Fibroblast of the aortic adventitia (primary cell): ENCODE results near the gene ZDHHC11. TPM values are rescaled to one million over a fixed set of nuclear protein-coding genes. Genes with fewer than 3 reads are reported as not detected.
"Not testable (repeated sequence)": the region's sequence is repeated elsewhere in the genome, so short reads cannot be mapped to it uniquely, and the experiment has no call there.

Experiments
- DNase-seq: peaks from one replicate; pipeline ENCODE4 v3.0.0-alpha.2; 2010; ENCODE audit warnings: low read depth
- H3K4me3 ChIP-seq: 2 replicates; pipeline ENCODE4 v1.5.1; 2011; ENCODE audit warnings: low read depth, mild to moderate bottlenecking, control low read depth, low read length, moderate library complexity
- total RNA-seq: library from RNA; depleted of rRNA; stranded (reverse); fragments of >200 nt; gene quantifications from 2 replicates; pipeline ENCODE4 v1.2.3, GENCODE V29; 2012; ENCODE audit warnings: low replicate concordance
- TF ChIP-seq, protein P1 (sequence below): IDR thresholded peaks from 2 replicates; pipeline ENCODE4 v1.5.1; 2011; ENCODE audit warnings: mild to moderate bottlenecking, low read length, control low read depth, inconsistent platforms; ENCODE audit not compliant: insufficient read depth

ZDHHC11 gene
- total RNA-seq, 1 donor, result 0.36 TPM

DNA sequence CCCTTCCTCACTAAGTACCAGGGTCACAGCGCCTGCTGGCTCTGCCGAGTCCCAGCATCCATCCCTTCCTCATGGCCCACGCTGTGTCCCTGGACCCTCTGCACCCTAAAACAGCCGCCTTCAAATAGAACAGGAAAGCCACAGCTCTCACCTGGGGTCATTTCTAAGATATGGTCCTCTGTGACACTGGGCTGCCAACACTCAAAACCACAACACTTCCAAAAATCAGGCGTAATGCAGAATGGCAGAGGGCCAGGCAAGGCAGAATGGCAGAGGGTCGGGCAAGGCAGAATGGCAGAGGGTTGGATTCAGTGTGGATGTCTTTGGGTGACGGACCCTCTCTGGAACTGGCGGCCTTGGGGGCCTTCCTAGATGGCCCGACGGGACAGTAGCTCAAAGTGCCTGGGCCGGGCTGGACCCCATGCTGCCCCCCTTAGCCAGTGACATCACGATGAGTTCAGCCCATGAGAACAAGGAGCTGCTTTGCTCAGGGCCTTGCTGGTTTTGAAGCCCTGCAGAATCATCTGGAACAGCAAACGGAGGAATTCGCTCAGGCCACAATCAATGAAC is 101.6 kb downstream of the ZDHHC11 start:
- H3K4me3 ChIP-seq, result no peak overlapping the region
- DNase-seq, result no peak
- TF ChIP-seq, protein P1, sequence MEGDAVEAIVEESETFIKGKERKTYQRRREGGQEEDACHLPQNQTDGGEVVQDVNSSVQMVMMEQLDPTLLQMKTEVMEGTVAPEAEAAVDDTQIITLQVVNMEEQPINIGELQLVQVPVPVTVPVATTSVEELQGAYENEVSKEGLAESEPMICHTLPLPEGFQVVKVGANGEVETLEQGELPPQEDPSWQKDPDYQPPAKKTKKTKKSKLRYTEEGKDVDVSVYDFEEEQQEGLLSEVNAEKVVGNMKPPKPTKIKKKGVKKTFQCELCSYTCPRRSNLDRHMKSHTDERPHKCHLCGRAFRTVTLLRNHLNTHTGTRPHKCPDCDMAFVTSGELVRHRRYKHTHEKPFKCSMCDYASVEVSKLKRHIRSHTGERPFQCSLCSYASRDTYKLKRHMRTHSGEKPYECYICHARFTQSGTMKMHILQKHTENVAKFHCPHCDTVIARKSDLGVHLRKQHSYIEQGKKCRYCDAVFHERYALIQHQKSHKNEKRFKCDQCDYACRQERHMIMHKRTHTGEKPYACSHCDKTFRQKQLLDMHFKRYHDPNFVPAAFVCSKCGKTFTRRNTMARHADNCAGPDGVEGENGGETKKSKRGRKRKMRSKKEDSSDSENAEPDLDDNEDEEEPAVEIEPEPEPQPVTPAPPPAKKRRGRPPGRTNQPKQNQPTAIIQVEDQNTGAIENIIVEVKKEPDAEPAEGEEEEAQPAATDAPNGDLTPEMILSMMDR, result no peak

DNA sequence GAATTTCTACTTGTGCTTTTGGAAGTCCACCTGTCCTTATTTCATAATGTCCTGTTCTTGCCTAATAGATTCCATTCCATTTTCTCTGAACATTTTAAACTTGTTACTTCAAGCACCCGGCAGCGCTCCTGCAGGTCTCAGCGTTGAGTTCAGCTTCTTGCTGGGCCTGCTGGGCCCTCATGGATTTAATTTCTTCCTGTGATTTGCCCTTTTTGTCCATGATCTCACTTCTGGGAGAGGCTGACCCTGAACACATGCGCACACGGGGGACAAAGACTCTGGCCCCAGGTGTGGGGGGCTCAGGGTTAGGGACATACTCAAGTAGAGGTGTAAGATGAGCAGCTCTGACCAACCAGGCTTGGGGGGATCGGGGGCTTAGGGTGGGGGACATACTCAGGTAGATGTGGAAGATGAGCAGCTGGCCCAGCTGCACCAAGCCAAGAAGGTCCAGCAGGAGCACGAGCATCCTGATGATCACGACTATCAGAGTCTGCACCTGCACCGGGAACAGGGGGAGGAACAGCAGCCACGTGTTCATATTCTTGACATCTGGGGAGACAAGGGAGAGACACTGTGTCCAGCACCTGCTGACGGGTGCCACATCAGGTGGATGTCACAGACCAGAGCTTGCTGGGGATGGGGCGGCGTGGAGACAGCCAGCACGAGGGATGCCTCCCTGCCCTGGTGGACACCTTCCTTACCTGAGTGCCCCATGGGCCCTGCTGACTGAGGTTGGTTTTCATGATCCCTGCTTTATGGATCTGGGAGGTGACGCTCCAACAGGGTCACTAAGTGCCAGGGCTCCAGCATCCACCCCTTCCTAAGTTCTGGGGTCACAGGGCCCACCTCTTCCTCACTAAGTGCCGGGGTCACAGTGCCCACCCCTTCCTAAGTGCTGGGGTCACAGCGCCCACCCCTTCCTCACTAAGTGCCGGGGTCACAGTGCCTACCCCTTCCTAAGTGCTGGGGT is 102.5 kb downstream of the ZDHHC11 start:
- not testable (repeated sequence) for H3K4me3 ChIP-seq, DNase-seq

DNA sequence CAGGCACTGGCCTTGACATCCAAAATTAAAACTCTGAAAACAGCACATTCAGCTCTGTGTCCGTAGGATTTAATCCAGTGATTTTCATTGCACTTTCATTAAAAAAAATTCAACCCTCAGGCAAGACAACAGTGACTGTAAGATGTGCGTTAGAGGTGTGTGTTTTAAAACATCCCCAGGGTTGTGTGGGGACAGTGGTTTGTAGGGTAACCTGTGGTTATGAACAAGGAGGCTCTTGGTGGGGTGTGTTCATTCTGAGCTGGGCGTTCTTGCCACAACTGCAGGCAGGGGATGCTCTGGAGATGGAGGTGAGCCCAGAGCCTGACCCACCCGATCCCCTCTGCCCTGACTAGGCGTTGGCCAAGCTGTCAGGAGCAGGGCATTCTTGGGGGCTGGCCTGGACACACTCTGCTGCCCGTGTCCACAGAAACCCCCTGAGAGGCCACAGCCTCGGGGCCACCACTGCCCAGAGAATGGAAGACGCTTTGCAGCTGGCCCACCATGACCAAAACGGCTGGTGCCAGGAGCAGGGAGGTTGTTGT is 103.4 kb downstream of the ZDHHC11 start:
- not testable (repeated sequence) for H3K4me3 ChIP-seq, DNase-seq

DNA sequence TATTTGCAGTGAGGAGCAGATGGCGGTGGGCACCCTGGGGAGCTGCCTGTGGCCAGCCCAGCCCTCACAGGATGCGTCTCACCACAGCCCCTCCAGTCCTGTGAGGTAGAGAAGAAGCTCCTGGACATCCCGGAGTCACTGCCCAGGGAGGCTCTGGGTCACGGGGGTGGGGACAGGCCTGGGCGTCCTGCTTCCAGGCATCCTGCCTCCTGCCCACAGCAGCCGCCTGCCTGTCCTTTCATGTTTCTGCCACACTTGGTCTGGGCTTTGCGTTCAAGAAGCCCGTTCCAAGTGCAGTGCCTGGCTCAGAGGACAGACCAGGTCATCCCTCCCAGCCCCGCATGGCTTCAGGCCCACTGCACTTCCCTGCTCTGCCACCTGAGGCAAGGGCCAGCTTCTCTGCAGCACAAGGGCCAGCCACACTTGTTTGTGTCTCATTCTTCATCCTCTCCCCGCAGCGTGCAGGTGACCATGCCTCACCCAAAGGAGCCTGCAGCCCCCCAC is 104.5 kb downstream of the ZDHHC11 start:
- no peak for DNase-seq
- H3K4me3 ChIP-seq, result no peak overlapping the region
- TF ChIP-seq, protein P1, result no peak

Other genes starting within 250 kb of the ZDHHC11 start
- 1.6 and 3.5 TPM in 2 replicates for gene CEP72, start 238.6 kb downstream of the ZDHHC11 start, total RNA-seq
- not detected in 2 replicates for gene TPPP, start 157.6 kb downstream of the ZDHHC11 start, total RNA-seq
- under 0.01 and 0.74 TPM in 2 replicates for gene ZDHHC11B, start 66.3 kb downstream of the ZDHHC11 start, total RNA-seq
- 26.8 and 119 TPM in 2 replicates for gene BRD9, start 41.8 kb upstream of the ZDHHC11 start, total RNA-seq
- gene TRIP13, start 41.9 kb upstream of the ZDHHC11 start, total RNA-seq, result 4.4 and 32.5 TPM in 2 replicates
- gene NKD2, start 157.8 kb upstream of the ZDHHC11 start, total RNA-seq, result 0.81 TPM in 1 of 2 replicates, not detected in the other